Lower lobe of right lung (tissue), 2 donors: Measurements from ENCODE around the gene C1R. TPM values are rescaled to one million over a fixed set of nuclear protein-coding genes. Genes with fewer than 3 reads are reported as not detected.

Experiments
- ATAC-seq, 2 donors: fragments of 200-7000 bp; cut with Tn5 transposase; one replicate each; pipeline ENCODE4 v1.9.1; 2020 to 2022; ENCODE audit warnings: mild to moderate bottlenecking in 2 of 2, moderate library complexity in 2 of 2
- DNase-seq: peaks from one replicate; pipeline ENCODE4 v3.0.0-alpha.2; 2020
- H3K27ac ChIP-seq: fragments of 200-600 bp; one replicate; pipeline ENCODE4 v1.8.0; 2022
- H3K27me3 ChIP-seq: fragments of 200-600 bp; one replicate; pipeline ENCODE4 v1.8.0; 2022; ENCODE audit warnings: low read depth
- H3K36me3 ChIP-seq: fragments of 200-600 bp; one replicate; pipeline ENCODE4 v1.8.0; 2022; ENCODE audit warnings: mild to moderate bottlenecking
- H3K4me1 ChIP-seq: fragments of 200-600 bp; one replicate; pipeline ENCODE4 v1.8.0; 2022
- H3K4me3 ChIP-seq: fragments of 200-600 bp; one replicate; pipeline ENCODE4 v1.8.0; 2022; ENCODE audit warnings: mild to moderate bottlenecking
- H3K9me3 ChIP-seq: fragments of 200-600 bp; one replicate; pipeline ENCODE4 v1.8.0; 2022
- CTCF ChIP-seq: fragments of 200-600 bp; IDR thresholded peaks from one replicate; pipeline ENCODE4 v1.8.0; 2022; ENCODE audit warnings: antibody characterized with exemption, mild to moderate bottlenecking
- intact Hi-C: fragments of 100-400 bp; cut with DNase I; formaldehyde crosslinking; loops from one replicate; pipeline ENCODE4 v1.11.0; 2022
- total RNA-seq: library from RNA; stranded (reverse); fragmentation: NEBNext Ultra II Directional; extraction: Animal tissue kit (Norgen Biotek cat#: 25700); gene quantifications from one replicate; pipeline ENCODE4 v1.2.1, GENCODE V29; 2021
- donor health status: DM: no; HTN: yes; CAD: no; lungs with severe emphysema.

C1R gene
- total RNA-seq, 1 donor from 2014 or later, result 373 TPM

GRCh38 chr12:7106082-7106481, 13.8 kb upstream of the C1R start:
- TF ChIP-seq CTCF, result no peak
- Histone ChIP-seq H3K27ac (no peak overlapping the region), H3K9me3 (no peaks in the 10 kb centered on the region), H3K4me3 (no peak overlapping the region), H3K27me3 (no peaks in the 10 kb centered on the region), H3K4me1 (peaks cover 32% of the 10 kb centered on the region), H3K36me3 (peaks cover 31% of the 10 kb centered on the region)
- intact Hi-C loops, result no loop called here
- ATAC-seq (no peak), DNase-seq (no peak)

GRCh38 chr12:7103837-7104584, 11.8 kb upstream of the C1R start:
- Histone ChIP-seq H3K4me3 (no peak overlapping the region), H3K36me3 (peaks cover 48% of the 10 kb centered on the region), H3K27me3 (no peaks in the 10 kb centered on the region), H3K4me1 (peaks cover 23% of the 10 kb centered on the region), H3K27ac (no peak overlapping the region), H3K9me3 (no peaks in the 10 kb centered on the region)
- no peak for TF ChIP-seq CTCF
- intact Hi-C loops, result no loop called here
- ATAC-seq, result no peak
- no peak for DNase-seq

- no peak for TF ChIP-seq CTCF
- ATAC-seq (no peak), DNase-seq (no peak)
- H3K9me3 ChIP-seq, result no peaks in the 10 kb centered on the region
- H3K36me3 ChIP-seq, result peaks cover 61% of the 10 kb centered on the region
- intact Hi-C loops, result no loop called here
- H3K27ac ChIP-seq, result no peak overlapping the region
- H3K4me1 ChIP-seq, result peaks cover 17% of the 10 kb centered on the region
- no peaks in the 10 kb centered on the region for H3K27me3 ChIP-seq
- no peak overlapping the region for H3K4me3 ChIP-seq
Measured at GRCh38 chr12:7102582-7102981, 10.3 kb upstream of the C1R start.

- H3K4me3 ChIP-seq, result no peak overlapping the region
- H3K9me3 ChIP-seq, result no peaks in the 10 kb centered on the region
- H3K27ac ChIP-seq, result no peak overlapping the region
- H3K27me3 ChIP-seq, result no peaks in the 10 kb centered on the region
- no peak for TF ChIP-seq CTCF
- intact Hi-C loops, result no loop called here
- peaks cover 67% of the 10 kb centered on the region for H3K36me3 ChIP-seq
- peak in 1 of 2 donors; percentile 13 for ATAC-seq
- H3K4me1 ChIP-seq, result peaks cover 8% of the 10 kb centered on the region
- no peak for DNase-seq
Measured at GRCh38 chr12:7101694-7102131, 9.5 kb upstream of the C1R start.

GRCh38 chr12:7101047-7101693, 8.9 kb upstream of the C1R start:
- Histone ChIP-seq H3K27ac (no peak overlapping the region), H3K36me3 (peaks cover 69% of the 10 kb centered on the region), H3K4me3 (no peak overlapping the region), H3K27me3 (no peaks in the 10 kb centered on the region), H3K9me3 (no peaks in the 10 kb centered on the region), H3K4me1 (peaks cover 3% of the 10 kb centered on the region)
- TF ChIP-seq CTCF, result no peak
- ATAC-seq, result no peak
- intact Hi-C loops, result no loop called here
- DNase-seq, result no peak
